Stimulated activated CD4-positive, alpha-beta T cell treated with anti-CD3 and anti-CD28 coated beads, Interleukin-4, amount 100 ng/mL, for 4 hours (primary cell): ENCODE results near the gene CCL22.
"Not testable (repeated sequence)": the region's sequence is repeated elsewhere in the genome, so short reads cannot be mapped to it uniquely, and the experiment has no call there.

Source experiments
- DNase-seq, 2 experiments: peaks; one replicate each; pipeline ENCODE4 v3.0.0-alpha.2; 2020

The CCL22 gene

GRCh38 chr16:57396786-57397185 lies 38.2 kb downstream of the CCL22 start:
- DNase-seq = no peak

- not testable (repeated sequence) for DNase-seq
Observed at GRCh38 chr16:57397493-57397892, 38.9 kb downstream of the CCL22 start.

GRCh38 chr16:57401943-57402640 lies 43.5 kb downstream of the CCL22 start:
- DNase-seq = no peak

GRCh38 chr16:57403965-57404817 lies 45.6 kb downstream of the CCL22 start, which contains the start of gene CCL17:
TSS of gene CCL17 (plus strand) at chr16:57404767. CDS start at chr16:57413933, 9,166 bp downstream.
- no peak for DNase-seq

- DNase-seq = no peak
Observed at GRCh38 chr16:57405097-57405496, 46.5 kb downstream of the CCL22 start.

GRCh38 chr16:57406881-57407280 lies 48.3 kb downstream of the CCL22 start:
- DNase-seq = no peak

- DNase-seq = no peak
Observed at GRCh38 chr16:57407521-57408353, 49.2 kb downstream of the CCL22 start.

GRCh38 chr16:57409065-57409464 lies 50.5 kb downstream of the CCL22 start:
- DNase-seq = no peak

GRCh38 chr16:57409870-57410587 lies 51.4 kb downstream of the CCL22 start:
- DNase-seq = no peak

GRCh38 chr16:57411362-57411976 lies 52.9 kb downstream of the CCL22 start:
- no peak for DNase-seq

GRCh38 chr16:57412584-57412983 lies 54.0 kb downstream of the CCL22 start:
- no peak for DNase-seq

- no peak for DNase-seq
Observed at GRCh38 chr16:57413301-57413730, 54.7 kb downstream of the CCL22 start.

GRCh38 chr16:57413733-57414132 lies 55.1 kb downstream of the CCL22 start:
- DNase-seq = no peak
